Kidney epithelial cell (primary cell): ENCODE data around the gene ASCL2. TPM values are rescaled to one million over a fixed set of nuclear protein-coding genes. Genes with fewer than 3 reads are reported as not detected.

Experiments used
- DNase-seq: peaks from one replicate; pipeline ENCODE4 v3.0.0-alpha.2; 2010; ENCODE audit warnings: low read depth
- H3K27me3 ChIP-seq: 2 replicates; pipeline ENCODE4 v1.6.0; 2011; ENCODE audit warnings: low read length; ENCODE audit not compliant: control insufficient read depth, insufficient read depth
- H3K36me3 ChIP-seq: 2 replicates; pipeline ENCODE4 v1.5.1; 2011; ENCODE audit warnings: low read length; ENCODE audit not compliant: control insufficient read depth, insufficient read depth
- H3K4me3 ChIP-seq: 2 replicates; pipeline ENCODE4 v1.5.1; 2011; ENCODE audit warnings: low read depth, mild to moderate bottlenecking, control low read depth, low read length
- CTCF ChIP-seq: IDR thresholded peaks from 2 replicates; pipeline ENCODE4 v1.5.1; 2011; ENCODE audit warnings: mild to moderate bottlenecking, moderate library complexity, low read length, control low read depth, inconsistent platforms; ENCODE audit not compliant: insufficient read depth, poor library complexity, severe bottlenecking
- total RNA-seq: library from RNA; depleted of rRNA; stranded (reverse); fragments of >200 nt; gene quantifications from 2 replicates; pipeline ENCODE4 v1.2.3, GENCODE V29; 2015

The ASCL2 gene
- total RNA-seq, 1 donor from 2014 or later: not detected

DNA sequence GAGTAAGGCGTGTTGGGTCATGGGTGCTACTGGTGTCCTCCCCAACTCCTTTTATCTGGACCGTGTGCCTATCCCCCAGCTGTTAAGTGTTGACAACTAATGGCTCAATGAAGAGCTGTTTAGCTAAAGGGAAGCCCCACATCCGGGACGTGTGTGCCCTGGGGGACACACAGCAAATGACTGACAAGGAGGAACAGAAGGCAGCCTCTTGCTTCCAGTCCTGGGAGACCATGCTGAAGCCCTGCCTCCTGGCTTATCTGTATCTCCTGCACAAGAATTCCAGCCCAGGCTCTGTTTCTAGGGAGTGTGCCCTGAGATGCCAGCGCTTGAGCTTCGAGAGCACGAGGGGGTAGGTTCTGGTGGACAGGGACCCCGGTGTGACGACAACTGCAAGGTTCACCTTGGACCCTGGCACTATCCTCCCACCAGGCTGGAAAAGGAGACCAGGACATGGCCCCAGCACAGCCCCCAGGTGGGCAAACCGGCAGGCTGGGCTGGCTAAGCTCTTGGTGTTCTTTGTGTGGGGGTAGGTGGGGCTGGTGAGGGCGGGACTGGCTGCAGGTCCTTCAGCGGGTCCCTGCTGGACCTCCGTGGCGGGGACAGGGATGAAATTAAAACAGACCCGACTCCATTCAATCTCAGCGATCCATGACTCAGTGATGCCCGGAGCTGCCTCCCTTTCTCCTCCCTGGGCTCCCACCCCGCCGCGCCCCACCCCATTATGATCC lies 21.0 kb downstream of the ASCL2 start:
- H3K36me3 ChIP-seq: no peaks in the 10 kb centered on the region
- no peak for TF ChIP-seq CTCF
- no peak overlapping the region for H3K4me3 ChIP-seq
- DNase-seq: no peak
- peaks cover 18% of the 10 kb centered on the region for H3K27me3 ChIP-seq

DNA sequence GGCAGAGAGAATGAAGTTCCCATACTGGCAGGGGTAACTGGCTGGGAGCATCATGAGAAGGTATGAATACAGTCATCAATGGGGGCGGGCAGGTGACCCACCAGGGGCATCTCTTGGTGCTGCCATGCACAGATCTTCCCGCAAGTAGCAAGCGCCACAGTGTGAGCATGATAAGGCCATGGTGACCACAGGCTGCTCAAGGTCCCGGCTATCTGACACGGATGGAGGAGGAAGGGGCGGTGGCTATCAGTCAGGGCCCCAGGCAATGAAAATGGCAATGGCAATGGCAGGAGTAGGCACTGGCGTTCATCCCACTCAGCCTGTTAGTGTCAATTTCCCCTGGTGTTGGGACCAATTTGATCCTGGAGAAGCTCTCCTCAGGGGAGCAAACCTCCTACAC lies 21.6 kb downstream of the ASCL2 start:
- no peak for TF ChIP-seq CTCF
- Histone ChIP-seq H3K27me3 (peaks cover 18% of the 10 kb centered on the region), H3K36me3 (no peaks in the 10 kb centered on the region), H3K4me3 (no peak overlapping the region)
- DNase-seq: no peak

- TF ChIP-seq CTCF: no peak
- Histone ChIP-seq H3K4me3 (no peak overlapping the region), H3K36me3 (no peaks in the 10 kb centered on the region), H3K27me3 (peaks cover 18% of the 10 kb centered on the region)
- no peak for DNase-seq
Observed at GRCh38 chr11:2248242-2248641, 22.1 kb downstream of the ASCL2 start.

- DNase-seq: no peak
- H3K4me3 ChIP-seq: no peak overlapping the region
- no peak for TF ChIP-seq CTCF
- H3K36me3 ChIP-seq: no peaks in the 10 kb centered on the region
- H3K27me3 ChIP-seq: peaks cover 18% of the 10 kb centered on the region
Observed at GRCh38 chr11:2247496-2247895, 22.9 kb downstream of the ASCL2 start.

GRCh38 chr11:2240834-2241233 lies 29.6 kb downstream of the ASCL2 start:
- Histone ChIP-seq H3K4me3 (no peak overlapping the region), H3K27me3 (no peaks in the 10 kb centered on the region), H3K36me3 (no peaks in the 10 kb centered on the region)
- no peak for DNase-seq
- TF ChIP-seq CTCF: no peak
